GM12864 (cell line): ENCODE results near the gene GRM8.

Source experiments
- DNase-seq: peaks from one replicate; pipeline ENCODE4 v3.0.0-alpha.2; 2011; ENCODE audit warnings: low read depth
- H3K4me3 ChIP-seq: 2 replicates; pipeline ENCODE4 v1.5.1; 2011; ENCODE audit warnings: mild to moderate bottlenecking, low read depth, low read length, control low read depth
- TF ChIP-seq, protein P1 (sequence below): IDR thresholded peaks from 2 replicates; pipeline ENCODE4 v1.5.1; 2011; ENCODE audit warnings: low read depth, mild to moderate bottlenecking, moderate library complexity, low read length, control low read depth, inconsistent platforms; ENCODE audit errors: missing control alignments

Gene GRM8

GRCh38 chr7:126529833-126530232 lies 722.9 kb downstream of the GRM8 start:
- H3K4me3 ChIP-seq: no peak overlapping the region
- DNase-seq: no peak

DNA sequence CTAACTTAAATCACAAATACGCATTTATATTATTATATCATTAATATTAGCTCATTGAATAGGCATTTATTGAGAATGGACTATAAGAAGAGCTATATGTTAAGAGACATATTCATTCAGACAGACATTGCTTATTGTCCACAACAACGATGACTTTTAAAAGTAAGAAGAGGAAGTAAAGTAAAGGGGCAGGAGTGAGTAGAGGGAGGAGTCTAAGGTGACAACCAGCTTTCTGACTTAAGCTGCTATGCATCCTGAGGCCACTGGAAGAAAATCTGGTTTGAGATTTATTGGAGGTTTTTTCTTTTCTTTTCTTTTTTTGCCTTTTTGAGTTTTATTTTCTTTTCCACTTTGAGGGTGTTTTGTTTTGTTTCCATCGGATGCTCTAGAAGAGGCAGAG lies 723.5 kb downstream of the GRM8 start:
- no peak overlapping the region for H3K4me3 ChIP-seq
- TF ChIP-seq, protein P1, sequence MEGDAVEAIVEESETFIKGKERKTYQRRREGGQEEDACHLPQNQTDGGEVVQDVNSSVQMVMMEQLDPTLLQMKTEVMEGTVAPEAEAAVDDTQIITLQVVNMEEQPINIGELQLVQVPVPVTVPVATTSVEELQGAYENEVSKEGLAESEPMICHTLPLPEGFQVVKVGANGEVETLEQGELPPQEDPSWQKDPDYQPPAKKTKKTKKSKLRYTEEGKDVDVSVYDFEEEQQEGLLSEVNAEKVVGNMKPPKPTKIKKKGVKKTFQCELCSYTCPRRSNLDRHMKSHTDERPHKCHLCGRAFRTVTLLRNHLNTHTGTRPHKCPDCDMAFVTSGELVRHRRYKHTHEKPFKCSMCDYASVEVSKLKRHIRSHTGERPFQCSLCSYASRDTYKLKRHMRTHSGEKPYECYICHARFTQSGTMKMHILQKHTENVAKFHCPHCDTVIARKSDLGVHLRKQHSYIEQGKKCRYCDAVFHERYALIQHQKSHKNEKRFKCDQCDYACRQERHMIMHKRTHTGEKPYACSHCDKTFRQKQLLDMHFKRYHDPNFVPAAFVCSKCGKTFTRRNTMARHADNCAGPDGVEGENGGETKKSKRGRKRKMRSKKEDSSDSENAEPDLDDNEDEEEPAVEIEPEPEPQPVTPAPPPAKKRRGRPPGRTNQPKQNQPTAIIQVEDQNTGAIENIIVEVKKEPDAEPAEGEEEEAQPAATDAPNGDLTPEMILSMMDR: peak; percentile 8
- DNase-seq: no peak

More at GRCh38 chr7:126529833-126530232, 722.9 kb downstream of the GRM8 start:
- TF ChIP-seq, protein P1: no peak

DNA sequence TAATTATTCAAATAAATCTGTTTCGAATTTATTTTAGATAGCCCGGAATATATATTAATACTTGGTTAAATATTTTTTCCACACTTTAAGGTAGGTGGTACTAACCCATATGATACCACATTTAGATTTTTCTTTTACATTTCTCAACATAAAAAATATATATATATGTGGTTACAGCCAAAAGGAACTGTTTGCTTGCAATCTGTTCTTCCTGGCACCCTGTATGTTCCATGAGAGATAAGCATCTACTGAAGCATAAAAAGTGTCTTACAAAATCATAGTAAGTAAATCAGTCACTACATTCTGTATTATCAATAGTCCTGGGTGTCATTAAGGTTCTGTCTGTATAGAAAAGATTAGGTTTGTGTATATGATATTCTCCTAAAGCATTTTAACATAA lies 726.8 kb downstream of the GRM8 start:
- DNase-seq: no peak
- TF ChIP-seq, protein P1: no peak

DNA sequence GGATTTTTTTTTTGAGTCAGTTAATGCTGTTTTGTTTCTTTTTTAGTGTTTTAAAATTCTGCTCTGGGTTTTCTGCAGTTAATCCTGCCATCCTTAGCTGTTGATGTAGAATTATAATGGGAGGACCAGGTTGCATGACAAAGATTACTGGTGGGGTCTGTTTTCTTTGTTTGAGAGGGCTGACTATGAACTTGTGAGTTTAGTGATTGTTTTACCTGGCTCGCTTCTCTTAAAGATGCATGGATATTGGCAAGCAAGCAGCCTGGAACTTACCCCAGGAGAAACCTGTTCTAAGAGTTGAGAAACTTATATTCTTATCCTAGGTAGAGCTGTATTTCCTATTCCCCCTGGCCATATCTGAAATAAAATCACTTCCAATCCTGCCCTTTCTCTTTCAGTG lies 727.8 kb downstream of the GRM8 start:
- TF ChIP-seq, protein P1: no peak
- no peak overlapping the region for H3K4me3 ChIP-seq
- DNase-seq: no peak

More for the DNA sequence above, 726.8 kb downstream of the GRM8 start:
- no peak overlapping the region for H3K4me3 ChIP-seq

DNA sequence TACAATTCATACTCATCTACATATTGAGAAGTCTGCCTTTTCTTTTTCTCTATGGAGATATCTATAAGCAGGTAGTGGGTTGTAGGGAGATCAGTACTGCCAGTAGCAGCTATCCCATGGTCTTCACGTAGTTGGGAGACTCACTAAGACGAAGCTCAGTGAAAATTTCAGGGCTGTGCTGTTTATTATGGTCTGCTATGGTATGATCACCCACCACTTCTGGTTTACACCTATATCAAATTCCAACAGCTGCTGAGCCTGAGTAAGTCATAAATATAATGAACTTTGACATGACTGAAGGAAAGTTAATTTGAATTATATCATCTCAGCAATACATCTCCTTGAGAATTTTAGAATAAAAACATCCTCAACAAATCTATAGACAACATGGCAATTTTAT lies 741.7 kb downstream of the GRM8 start:
- no peak for DNase-seq
- TF ChIP-seq, protein P1: no peak
- no peak overlapping the region for H3K4me3 ChIP-seq

DNA sequence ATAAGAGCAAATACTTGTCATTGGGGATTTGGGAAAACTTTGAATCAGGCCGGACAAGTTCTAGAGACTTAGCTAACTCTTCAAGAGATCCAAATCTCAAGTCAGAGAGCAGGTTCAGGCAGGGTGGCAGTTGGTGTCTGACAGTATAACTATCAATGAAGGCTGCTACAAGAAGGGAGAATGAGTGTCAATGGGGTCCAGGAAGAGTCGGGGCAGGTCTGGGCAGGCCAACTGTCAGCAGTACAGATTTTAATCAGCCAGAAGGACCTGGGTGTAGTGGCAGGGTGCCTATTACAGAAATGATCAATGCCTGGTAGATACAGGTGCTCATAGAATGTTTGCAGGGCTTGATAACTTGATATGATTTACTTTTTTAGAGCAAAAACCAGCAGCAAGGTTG lies 751.1 kb downstream of the GRM8 start:
- TF ChIP-seq, protein P1: no peak
- no peak for DNase-seq
- H3K4me3 ChIP-seq: no peak overlapping the region

DNA sequence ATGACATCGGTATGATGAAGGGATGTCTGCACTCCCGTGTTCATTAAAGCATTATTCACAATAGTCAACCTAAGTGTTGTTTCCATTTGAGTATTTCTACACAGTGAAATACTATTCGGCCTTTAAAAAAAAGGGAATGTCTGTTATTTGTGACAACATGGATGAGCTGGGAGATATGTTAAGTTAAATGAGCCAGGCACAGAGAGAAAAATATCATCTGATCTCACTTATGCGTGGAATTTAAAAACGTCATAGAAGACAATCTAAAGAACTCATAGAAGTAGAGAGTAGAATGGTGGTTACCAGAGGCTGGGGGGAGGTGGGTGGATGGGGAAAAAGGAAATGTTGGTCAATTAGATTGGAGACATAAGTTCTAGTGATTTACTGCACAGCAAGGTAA lies 753.3 kb downstream of the GRM8 start:
- TF ChIP-seq, protein P1: no peak
- no peak overlapping the region for H3K4me3 ChIP-seq
- DNase-seq: no peak
